T-helper 17 cell (primary cell): Measurements from ENCODE around the gene DNAJA1. TPM values are rescaled to one million over a fixed set of nuclear protein-coding genes. Genes with fewer than 3 reads are reported as not detected.
A peak's percentile ranks its signal among the peaks of the same experiment; 100 is the strongest.
"Not testable (repeated sequence)": the region's sequence is repeated elsewhere in the genome, so short reads cannot be mapped to it uniquely, and the experiment has no call there.

Source experiments
- ATAC-seq: fragments of 150-1000 bp; cut with Tn5 transposase; 2 replicates; pipeline ENCODE4 v1.10.0; 2021; ENCODE audit warnings: mild to moderate bottlenecking, moderate library complexity
- DNase-seq, 3 donors: peaks; one replicate each; pipeline versions ENCODE4 v3.0.0 to v3.0.0-alpha.2; 2020 to 2021
- H3K9me3 ChIP-seq: one replicate; pipeline ENCODE4 v1.7.0; 2013; ENCODE audit warnings: low read length, mild to moderate bottlenecking; ENCODE audit not compliant: control insufficient read depth, poor library complexity, severe bottlenecking
- H3K27ac Mint-ChIP-seq: one replicate; pipeline ENCODE4 v1.8.0; 2022; ENCODE audit warnings: mild to moderate bottlenecking, moderate library complexity, mixed read lengths
- H3K27me3 Mint-ChIP-seq: one replicate; pipeline ENCODE4 v1.8.0; 2022; ENCODE audit warnings: mixed read lengths
- H3K36me3 Mint-ChIP-seq: one replicate; pipeline ENCODE4 v1.8.0; 2022; ENCODE audit warnings: low read depth, mixed read lengths
- H3K4me1 Mint-ChIP-seq: one replicate; pipeline ENCODE4 v1.8.0; 2022; ENCODE audit warnings: mild to moderate bottlenecking, mixed read lengths
- H3K4me3 Mint-ChIP-seq: one replicate; pipeline ENCODE4 v1.8.0; 2022; ENCODE audit warnings: mild to moderate bottlenecking, moderate library complexity, mixed read lengths
- total RNA-seq, 4 donors: library from RNA in 2 of 4; stranded (reverse) in 2 of 4; gene quantifications; one replicate each; pipeline ENCODE4 v1.2.3 and lab custom pipeline; 2022 to 2026

DNAJA1 gene
- total RNA-seq, 2 donors from 2014 or later: 216 to 292 TPM

DNA sequence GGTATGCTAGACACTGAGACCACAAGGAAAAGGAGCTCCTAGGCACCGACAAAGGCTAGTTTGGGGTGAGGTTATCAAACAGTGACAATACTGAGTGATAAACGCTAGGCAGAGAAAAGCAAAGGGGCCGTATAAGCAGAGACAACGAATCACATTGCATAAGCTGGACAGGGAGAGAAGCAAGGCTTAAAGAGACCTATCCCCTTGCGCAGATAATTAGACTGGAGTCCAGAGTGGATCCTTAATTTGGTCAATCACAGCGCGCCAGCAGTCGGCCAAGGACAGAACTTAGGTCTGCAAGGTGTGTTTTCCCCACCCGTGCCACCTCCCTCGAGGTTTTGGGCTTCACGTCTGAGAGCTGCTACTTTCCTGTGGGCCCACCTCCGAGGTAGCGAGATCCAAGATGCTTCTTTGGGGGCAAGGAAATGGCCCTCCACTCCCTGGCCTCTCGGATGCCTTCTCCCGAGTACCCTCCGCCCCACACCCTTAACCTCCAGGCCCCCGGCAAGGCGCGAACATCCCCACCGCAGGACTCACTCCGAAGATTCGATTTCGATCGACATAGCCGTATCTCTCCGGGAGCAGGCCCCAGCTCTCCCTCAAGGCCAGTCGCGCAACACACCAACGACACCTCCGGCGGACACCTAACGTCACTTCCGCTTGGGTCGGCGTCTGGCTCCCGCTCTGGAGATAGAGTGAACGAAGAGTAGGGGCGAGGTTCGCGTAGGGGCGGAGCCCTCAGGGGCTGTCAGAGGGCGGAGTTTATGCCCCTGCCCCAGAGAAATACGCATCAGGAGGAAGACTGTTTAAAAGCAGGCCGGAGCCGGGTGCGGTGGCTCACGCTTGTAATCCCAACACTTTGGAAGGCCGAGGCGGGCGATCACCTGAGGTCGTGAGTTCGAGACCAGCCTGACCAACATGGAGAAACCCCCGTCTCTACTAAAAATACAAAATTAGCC is 51.3 kb downstream of the DNAJA1 start, which contains the start of gene SMU1:
Gene SMU1 (minus strand): TSS at position 629 of the 959 bp plus-strand sequence. CDS start 66 bp downstream, at position 563.
- H3K4me3 Mint-ChIP-seq: peak within 1 kb of the TSS; percentile 94
- DNase-seq (peak; percentile 88 to 92 (median 90)), ATAC-seq (peak; percentile 96)
- no peaks in the 10 kb centered on the region for H3K9me3 ChIP-seq
- H3K36me3 Mint-ChIP-seq: peaks cover 2% of the 10 kb centered on the region
- H3K27ac Mint-ChIP-seq: peak within 1 kb of the TSS; percentile 99
- H3K27me3 Mint-ChIP-seq: no peaks in the 10 kb centered on the region
- peaks cover 18% of the 10 kb centered on the region for H3K4me1 Mint-ChIP-seq

DNA sequence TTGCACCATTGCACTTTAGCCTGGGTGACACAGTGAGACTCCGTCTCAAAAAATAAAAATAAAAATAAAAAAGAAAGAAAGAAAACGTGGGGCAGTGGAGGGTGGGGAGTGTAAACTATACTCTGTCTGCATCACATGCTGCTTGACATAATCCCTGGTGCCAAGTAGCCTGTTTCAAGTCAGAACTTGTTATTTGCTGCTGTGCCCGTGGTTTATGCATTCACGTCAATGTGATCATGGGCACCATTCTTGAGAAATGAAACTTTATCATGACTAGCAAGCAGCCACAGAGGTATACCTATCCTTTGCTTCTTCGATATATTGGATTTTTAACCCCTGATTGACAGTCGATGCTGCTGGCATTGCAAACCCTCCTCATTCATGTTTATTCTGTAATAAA is 55.5 kb downstream of the DNAJA1 start:
- Mint-ChIP-seq H3K4me3 (no peak overlapping the region), H3K4me1 (peaks cover 24% of the 10 kb centered on the region), H3K27me3 (no peaks in the 10 kb centered on the region), H3K36me3 (no peaks in the 10 kb centered on the region), H3K27ac (no peak overlapping the region)
- H3K9me3 ChIP-seq: no peaks in the 10 kb centered on the region
- ATAC-seq: no peak
- DNase-seq: no peak

DNA sequence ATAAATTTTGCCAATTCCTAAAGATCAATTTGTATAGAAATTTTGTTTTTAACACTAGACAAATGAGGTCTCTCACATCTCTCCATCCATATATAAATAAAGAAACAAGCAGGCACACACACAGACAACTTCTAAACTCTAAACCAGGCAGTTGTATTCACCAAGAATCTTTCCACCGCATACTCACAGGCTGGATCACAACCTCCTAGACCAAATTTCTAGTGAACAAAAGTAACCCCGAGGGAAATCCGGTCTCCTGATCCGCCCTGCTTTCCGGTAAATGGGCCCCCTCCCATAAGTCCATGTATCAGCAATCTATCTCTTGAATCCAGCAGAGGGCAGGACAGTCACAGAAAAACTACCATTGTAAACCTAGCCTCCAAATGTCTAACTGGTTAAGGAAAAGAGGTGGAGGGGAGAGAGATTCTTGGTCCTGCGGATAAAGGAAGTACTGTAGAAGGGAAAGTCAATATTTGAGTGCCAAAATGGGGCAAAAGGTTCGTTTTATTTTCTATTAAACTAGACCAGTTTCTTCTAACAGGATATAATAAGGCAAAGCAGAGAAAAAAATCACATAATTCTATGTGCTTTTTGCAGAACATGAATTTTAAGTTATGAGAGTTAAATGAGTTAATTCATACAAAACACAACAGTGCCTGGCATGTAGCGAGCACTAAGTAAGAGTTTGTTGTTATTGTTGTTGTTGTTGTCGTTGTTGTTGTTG is 56.2 kb downstream of the DNAJA1 start:
- Mint-ChIP-seq H3K27me3 (no peaks in the 10 kb centered on the region), H3K4me3 (no peak overlapping the region), H3K36me3 (no peaks in the 10 kb centered on the region), H3K4me1 (peaks cover 23% of the 10 kb centered on the region), H3K27ac (no peak overlapping the region)
- ATAC-seq (peak; percentile 53), DNase-seq (peak in 2 of 3 donors; percentile 29 to 38)
- H3K9me3 ChIP-seq: no peaks in the 10 kb centered on the region

DNA sequence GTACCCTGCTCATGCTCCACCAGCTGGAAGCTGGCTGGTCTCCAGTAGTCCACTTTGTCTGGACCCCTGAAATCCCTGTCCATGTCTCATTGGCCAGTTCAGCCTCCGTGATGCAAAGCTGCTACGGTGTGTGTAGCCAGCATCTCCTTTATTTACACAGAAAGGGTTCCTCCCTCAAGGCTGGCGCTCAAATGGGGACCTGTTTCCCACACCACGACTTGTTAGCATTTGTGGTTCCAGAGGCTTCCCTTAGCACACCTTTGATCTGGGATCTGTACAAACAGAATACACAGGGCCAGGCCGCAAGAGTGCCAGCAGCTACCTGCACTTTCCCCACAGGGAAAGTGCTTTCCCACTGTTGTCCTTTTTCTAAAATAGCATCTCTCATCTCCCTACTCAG is 57.1 kb downstream of the DNAJA1 start:
- peak; percentile 37 for ATAC-seq
- Mint-ChIP-seq H3K4me1 (peaks cover 18% of the 10 kb centered on the region), H3K27me3 (no peaks in the 10 kb centered on the region), H3K27ac (peak overlapping the region; percentile 75), H3K4me3 (peak overlapping the region; percentile 73), H3K36me3 (no peaks in the 10 kb centered on the region)
- no peaks in the 10 kb centered on the region for H3K9me3 ChIP-seq
- DNase-seq: no peak

- ATAC-seq (no peak), DNase-seq (no peak)
- H3K27me3 Mint-ChIP-seq: no peaks in the 10 kb centered on the region
- H3K9me3 ChIP-seq: no peaks in the 10 kb centered on the region
- H3K4me3 Mint-ChIP-seq: peak overlapping the region; percentile 73
- peaks cover 18% of the 10 kb centered on the region for H3K4me1 Mint-ChIP-seq
- H3K27ac Mint-ChIP-seq: peak overlapping the region; percentile 75
- H3K36me3 Mint-ChIP-seq: no peaks in the 10 kb centered on the region
Measured at GRCh38 chr9:33082538-33083326, 57.7 kb downstream of the DNAJA1 start.

DNA sequence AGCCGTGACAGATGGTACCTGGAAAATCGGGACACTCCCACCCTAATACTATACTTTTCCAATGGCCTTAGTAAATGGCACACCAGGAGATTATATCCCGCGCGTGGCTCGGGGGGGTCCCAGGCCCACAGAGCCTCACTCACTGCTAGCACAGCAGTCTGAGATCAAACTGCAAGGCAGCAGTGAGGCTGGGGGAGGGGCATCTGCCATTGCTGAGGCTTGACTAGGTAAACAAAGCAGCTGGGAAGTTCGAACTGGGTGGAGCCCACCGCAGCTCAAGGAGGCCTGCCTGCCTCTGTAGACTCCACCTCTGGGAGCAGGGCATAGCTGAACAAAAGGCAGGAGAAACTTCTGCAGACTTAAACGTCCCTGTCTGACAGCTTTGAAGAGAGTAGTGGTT is 60.6 kb downstream of the DNAJA1 start:
- not testable (repeated sequence) for DNase-seq, H3K36me3 Mint-ChIP-seq
- H3K4me1 Mint-ChIP-seq: peaks cover 18% of the 10 kb centered on the region

More for the DNA sequence above, 60.6 kb downstream of the DNAJA1 start:
- not testable (repeated sequence) for H3K27me3 Mint-ChIP-seq, ATAC-seq, H3K4me3 Mint-ChIP-seq, H3K9me3 ChIP-seq, H3K27ac Mint-ChIP-seq

Other genes starting within 250 kb of the DNAJA1 start
- gene TMEM215, start 241.7 kb upstream of the DNAJA1 start, total RNA-seq: not detected
- gene APTX, start 23.6 kb upstream of the DNAJA1 start, total RNA-seq: 10 to 100 TPM; 19.2 to 20.3 TPM
- 10 to 100 TPM; 20.6 to 21.2 TPM for gene SMU1, start 51.4 kb downstream of the DNAJA1 start, total RNA-seq
- gene B4GALT1, start 142.1 kb downstream of the DNAJA1 start, total RNA-seq: 100 to 1,000 TPM; 106 to 126 TPM
- gene SPINK4, start 214.9 kb downstream of the DNAJA1 start, total RNA-seq: not detected
- gene BAG1, start 239.4 kb downstream of the DNAJA1 start, total RNA-seq: 10 to 100 TPM; 51.6 to 62.5 TPM
- 10 to 100 TPM; 22.6 to 23.3 TPM for gene CHMP5, start 239.8 kb downstream of the DNAJA1 start, total RNA-seq